H1 (cell line): Measurements from ENCODE around the gene ATP1B3.

Source experiments
- CEBPB ChIP-seq: IDR thresholded peaks from 2 replicates; pipeline ENCODE4 v1.6.1; 2012; ENCODE audit warnings: low read depth, low read length
- CTCF ChIP-seq, 3 experiments: IDR thresholded peaks; 1 replicate in 2 of 3; 2 replicates in 1 of 3; pipeline versions ENCODE4 v1.5.1 to v1.6.1; 2011; ENCODE audit warnings: low read length in 3 of 3, mild to moderate bottlenecking in 3 of 3, inconsistent platforms in 2 of 3, low read depth in 1 of 3, moderate library complexity in 1 of 3; ENCODE audit not compliant: insufficient read depth in 1 of 3; ENCODE audit errors: control extremely low read depth in 1 of 3
- HDAC6 ChIP-seq: IDR thresholded peaks from one replicate; pipeline ENCODE4 v1.7.1; 2012; ENCODE audit warnings: low read depth, mild to moderate bottlenecking, inconsistent platforms, low read length, moderate library complexity
- MAX ChIP-seq: IDR thresholded peaks from 2 replicates; pipeline ENCODE4 v1.6.1; 2012; ENCODE audit warnings: inconsistent platforms
- POLR2A ChIP-seq, 2 experiments: IDR thresholded peaks; 1 replicate in 1 of 2; 2 replicates in 1 of 2; pipeline ENCODE4 v1.6.1; 2011; ENCODE audit warnings: low read depth in 2 of 2, low read length in 2 of 2, mild to moderate bottlenecking in 2 of 2; ENCODE audit errors: control extremely low read depth in 1 of 2
- RFX5 ChIP-seq: IDR thresholded peaks from 2 replicates; pipeline ENCODE4 v1.6.1; 2011; ENCODE audit warnings: low read depth, low read length, improper control_type of control experiment, borderline replicate concordance

GRCh38 chr3:141828487-141828886, 48.0 kb upstream of the ATP1B3 start:
- no peak for TF ChIP-seq CTCF (IDR thresholded peaks at IDR 0.05; ENCODE audit: control extremely low read depth in 1 of 3, insufficient read depth in 1 of 3, low read depth in 1 of 3, low read length in 3 of 3)
- TF ChIP-seq RFX5, result no peak
- no peak for TF ChIP-seq POLR2A (IDR thresholded peaks at IDR 0.05; ENCODE audit: control extremely low read depth in 1 of 2, low read depth in 2 of 2, low read length in 2 of 2)
- no peak for TF ChIP-seq CEBPB
- TF ChIP-seq HDAC6, result no peak
- no peak for TF ChIP-seq MAX
